Hepatocyte (in vitro differentiated cells): ENCODE data around the gene SLC30A1. TPM values are rescaled to one million over a fixed set of nuclear protein-coding genes. Genes with fewer than 3 reads are reported as not detected.

Experiments used
- DNase-seq: peaks from one replicate; pipeline ENCODE4 v3.0.0-alpha.2; 2016; ENCODE audit warnings: low spot score
- H2AFZ ChIP-seq: fragments of 200-600 bp; sonication (generic); 2 replicates; pipeline ENCODE4 v1.6.0; 2016; ENCODE audit warnings: antibody characterized with exemption, mild to moderate bottlenecking
- H3K27ac ChIP-seq: fragments of 200-600 bp; sonication (generic); 2 replicates; pipeline ENCODE4 v1.5.1; 2016; ENCODE audit warnings: mild to moderate bottlenecking
- H3K27me3 ChIP-seq: fragments of 200-600 bp; sonication (generic); 2 replicates; pipeline ENCODE4 v1.6.1; 2016
- H3K36me3 ChIP-seq: fragments of 200-600 bp; sonication (generic); replicated peaks from 2 replicates; pipeline ENCODE4 v1.5.1; 2016; ENCODE audit warnings: low read depth; ENCODE audit not compliant: insufficient read depth
- H3K4me1 ChIP-seq: fragments of 200-600 bp; sonication (generic); 2 replicates; pipeline ENCODE4 v1.5.1; 2016; ENCODE audit warnings: mild to moderate bottlenecking, moderate library complexity; ENCODE audit not compliant: insufficient read depth
- H3K4me2 ChIP-seq: fragments of 200-600 bp; sonication (generic); 2 replicates; pipeline ENCODE4 v1.6.0; 2016
- H3K4me3 ChIP-seq: fragments of 200-600 bp; sonication (generic); 2 replicates; pipeline ENCODE4 v1.5.1; 2016; ENCODE audit warnings: mild to moderate bottlenecking
- H3K79me2 ChIP-seq: fragments of 200-600 bp; sonication (generic); 2 replicates; pipeline ENCODE4 v1.6.0; 2017; ENCODE audit warnings: mild to moderate bottlenecking
- H3K9me2 ChIP-seq: fragments of 200-600 bp; sonication (generic); replicated peaks from 2 replicates; pipeline ENCODE4 v1.6.0; 2017; ENCODE audit warnings: mild to moderate bottlenecking; ENCODE audit not compliant: insufficient read depth
- H3K9me3 ChIP-seq: fragments of 200-600 bp; sonication (generic); 2 replicates; pipeline ENCODE4 v1.5.1; 2016; ENCODE audit warnings: low read depth, mild to moderate bottlenecking
- H4K20me1 ChIP-seq: fragments of 200-600 bp; sonication (generic); 2 replicates; pipeline ENCODE4 v1.6.0; 2016; ENCODE audit warnings: mild to moderate bottlenecking; ENCODE audit not compliant: insufficient read depth, poor library complexity, severe bottlenecking
- EZH2 ChIP-seq: fragments of 200-600 bp; sonication (generic); IDR thresholded peaks from 2 replicates; pipeline ENCODE4 v1.6.1; 2016; ENCODE audit warnings: antibody characterized with exemption, mild to moderate bottlenecking, borderline replicate concordance
- EZH2phosphoT487 ChIP-seq: fragments of 200-600 bp; sonication (generic); IDR thresholded peaks from one replicate; pipeline ENCODE4 v1.6.1; 2018; ENCODE audit warnings: antibody characterized with exemption, mild to moderate bottlenecking, low read depth, moderate library complexity; ENCODE audit not compliant: unreplicated experiment, severe bottlenecking
- WGBS: methylation state at CpG from one replicate; pipeline ENCODE4 v1.1.6; 2016; ENCODE audit warnings: low lambda C conversion rate; ENCODE audit errors: missing lambda C conversion rate; 5-methylcytosine and 5-hydroxymethylcytosine counted together
- polyA plus RNA-seq: library from polyadenylated mRNA; unstranded; fragments of >200 nt; fragmentation: Nextera tagmentation; extraction: Ambion mirVana; gene quantifications from 2 replicates; pipeline ENCODE4 v1.2.1, GENCODE V29; 2016
- total RNA-seq: library from RNA; depleted of rRNA; stranded (reverse); fragments of >200 nt; gene quantifications from 2 replicates; pipeline ENCODE4 v1.2.3, GENCODE V29; 2014
- TF ChIP-seq, protein P1 (sequence below): fragments of 200-600 bp; sonication (generic); IDR thresholded peaks from 2 replicates; pipeline ENCODE4 v1.5.1; 2016; ENCODE audit warnings: antibody characterized with exemption, mild to moderate bottlenecking; ENCODE audit not compliant: poor library complexity

SLC30A1 gene
- total and polyA plus RNA-seq, 2 experiments from 2014 or later, result 31.3 to 87.2 TPM

DNA sequence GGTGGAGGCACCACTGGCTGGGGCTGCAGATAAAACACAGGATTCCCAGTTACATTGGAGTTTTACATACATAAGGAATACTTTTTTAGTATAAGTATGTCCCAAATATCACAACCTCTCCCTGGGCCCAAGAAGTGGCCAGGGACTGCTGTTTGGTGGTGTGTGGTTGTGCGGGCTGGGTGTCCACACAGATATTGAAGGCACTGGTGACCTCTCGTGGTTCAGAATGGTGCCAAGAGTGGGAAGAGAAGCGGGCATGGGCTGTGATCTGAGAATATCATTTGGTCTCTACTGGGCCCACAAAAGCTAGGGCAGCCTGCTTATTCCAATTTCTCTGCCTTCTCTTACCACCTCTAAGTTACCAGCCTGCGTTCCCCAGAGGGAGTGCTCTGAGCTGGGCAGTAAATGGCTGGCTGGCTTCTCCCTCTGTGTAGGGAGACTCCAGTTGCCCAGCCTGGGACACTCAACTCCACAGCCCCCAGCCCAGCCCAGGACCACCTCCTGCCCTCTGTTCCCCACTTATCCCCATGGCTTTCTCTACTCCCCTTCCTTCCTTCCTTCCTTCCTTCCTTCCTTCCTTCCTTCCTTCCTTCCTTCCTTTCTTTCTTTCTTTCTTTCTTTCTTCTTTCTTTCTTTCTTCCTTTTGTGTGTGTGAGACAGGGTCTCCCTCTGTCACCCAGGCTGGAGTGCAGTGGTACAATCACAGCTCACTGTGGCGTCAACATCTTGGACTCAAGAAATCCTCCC is 44.2 kb downstream of the SLC30A1 start:
- TF ChIP-seq EZH2, result no peak
- H3K9me3 ChIP-seq, result no peaks in the 10 kb centered on the region
- no peak overlapping the region for H3K4me3 ChIP-seq
- H3K4me1 ChIP-seq, result no peaks in the 10 kb centered on the region
- no peaks in the 10 kb centered on the region for H3K27me3 ChIP-seq
- 96% methylated on average over 5 of the region's 5 CpGs for WGBS
- no peak for DNase-seq
- no peak overlapping the region for H2AFZ ChIP-seq
- no peaks in the 10 kb centered on the region for H3K79me2 ChIP-seq
- no peak overlapping the region for H3K27ac ChIP-seq
- no peak overlapping the region for H3K4me2 ChIP-seq
- H4K20me1 ChIP-seq, result no peaks in the 10 kb centered on the region
- H3K9me2 ChIP-seq, result no peaks in the 10 kb centered on the region
- no peaks in the 10 kb centered on the region for H3K36me3 ChIP-seq

DNA sequence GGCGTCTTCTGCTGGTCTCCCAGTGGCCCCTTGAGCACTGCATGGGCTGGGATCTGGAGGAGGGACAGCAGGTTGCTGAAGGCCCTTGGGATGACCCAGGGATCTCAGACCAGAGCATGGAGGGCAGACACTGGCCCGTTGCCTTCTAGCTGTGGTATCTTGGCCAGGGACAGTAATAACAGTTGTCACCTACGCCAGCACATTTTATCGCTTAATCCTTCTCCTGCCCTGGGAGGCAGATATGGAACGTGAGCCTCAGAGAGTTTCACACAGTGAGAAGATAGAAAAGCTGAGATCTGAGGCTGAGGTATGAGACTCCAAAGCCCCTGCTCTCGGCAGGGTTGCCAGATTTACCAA is 46.9 kb downstream of the SLC30A1 start:
- no peak for DNase-seq
- 72% methylated on average over 6 of the region's 6 CpGs for WGBS
- Histone ChIP-seq H3K4me1 (no peaks in the 10 kb centered on the region), H3K27me3 (no peaks in the 10 kb centered on the region), H3K4me2 (no peak overlapping the region), H2AFZ (no peak overlapping the region), H3K9me3 (no peaks in the 10 kb centered on the region), H3K79me2 (no peaks in the 10 kb centered on the region), H3K27ac (no peak overlapping the region), H3K9me2 (no peaks in the 10 kb centered on the region), H3K4me3 (no peak overlapping the region), H4K20me1 (no peaks in the 10 kb centered on the region), H3K36me3 (no peaks in the 10 kb centered on the region)
- TF ChIP-seq EZH2phosphoT487, result no peak
- TF ChIP-seq EZH2, result no peak
- TF ChIP-seq, protein P1, sequence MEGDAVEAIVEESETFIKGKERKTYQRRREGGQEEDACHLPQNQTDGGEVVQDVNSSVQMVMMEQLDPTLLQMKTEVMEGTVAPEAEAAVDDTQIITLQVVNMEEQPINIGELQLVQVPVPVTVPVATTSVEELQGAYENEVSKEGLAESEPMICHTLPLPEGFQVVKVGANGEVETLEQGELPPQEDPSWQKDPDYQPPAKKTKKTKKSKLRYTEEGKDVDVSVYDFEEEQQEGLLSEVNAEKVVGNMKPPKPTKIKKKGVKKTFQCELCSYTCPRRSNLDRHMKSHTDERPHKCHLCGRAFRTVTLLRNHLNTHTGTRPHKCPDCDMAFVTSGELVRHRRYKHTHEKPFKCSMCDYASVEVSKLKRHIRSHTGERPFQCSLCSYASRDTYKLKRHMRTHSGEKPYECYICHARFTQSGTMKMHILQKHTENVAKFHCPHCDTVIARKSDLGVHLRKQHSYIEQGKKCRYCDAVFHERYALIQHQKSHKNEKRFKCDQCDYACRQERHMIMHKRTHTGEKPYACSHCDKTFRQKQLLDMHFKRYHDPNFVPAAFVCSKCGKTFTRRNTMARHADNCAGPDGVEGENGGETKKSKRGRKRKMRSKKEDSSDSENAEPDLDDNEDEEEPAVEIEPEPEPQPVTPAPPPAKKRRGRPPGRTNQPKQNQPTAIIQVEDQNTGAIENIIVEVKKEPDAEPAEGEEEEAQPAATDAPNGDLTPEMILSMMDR, result no peak

DNA sequence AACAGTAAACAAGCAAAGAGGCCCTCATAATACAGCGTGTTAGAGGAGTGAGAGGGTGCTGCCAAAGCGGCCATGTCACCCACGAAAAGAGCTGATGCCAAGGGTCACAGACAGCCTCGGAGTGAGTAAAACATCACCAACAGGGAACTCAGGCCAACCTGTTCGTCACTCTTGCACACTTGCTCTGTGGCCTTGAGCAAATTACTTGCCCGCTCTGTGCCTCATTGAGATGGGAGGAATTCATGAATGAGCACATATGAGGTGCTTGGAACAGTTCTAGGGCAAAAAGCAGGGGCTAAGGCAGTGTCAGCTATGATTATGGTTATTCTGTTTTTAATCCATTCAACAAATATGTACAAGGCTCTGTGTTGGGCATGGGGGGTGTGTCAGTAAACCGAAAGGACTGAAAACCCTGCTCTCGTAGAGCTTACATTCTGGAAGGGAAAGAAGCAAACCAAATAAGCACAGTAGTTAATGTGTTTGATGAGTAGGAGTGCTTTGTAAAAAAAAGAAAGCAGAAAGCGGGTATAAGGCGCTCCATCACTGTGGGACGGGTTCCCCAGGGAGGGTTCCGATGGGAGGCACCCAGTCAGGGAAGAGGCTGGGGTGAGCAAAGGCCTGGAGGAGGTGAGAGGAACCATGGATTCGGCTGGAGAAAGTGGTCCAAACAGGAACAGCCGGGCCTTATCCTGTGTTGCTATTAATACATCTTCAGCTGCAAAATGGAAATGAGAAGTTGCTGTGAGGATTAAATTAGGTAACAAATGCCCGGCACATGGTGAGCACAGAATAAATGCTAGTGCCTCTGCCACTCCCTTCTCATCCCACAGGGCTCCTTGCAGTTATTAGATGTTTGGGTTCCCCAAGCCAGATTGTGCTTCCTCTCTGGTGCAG is 47.5 kb downstream of the SLC30A1 start:
- Histone ChIP-seq H3K4me2 (no peak overlapping the region), H3K36me3 (no peaks in the 10 kb centered on the region), H3K79me2 (no peaks in the 10 kb centered on the region), H3K9me3 (no peaks in the 10 kb centered on the region), H2AFZ (no peak overlapping the region), H3K4me1 (no peaks in the 10 kb centered on the region), H4K20me1 (no peaks in the 10 kb centered on the region), H3K27me3 (no peaks in the 10 kb centered on the region), H3K9me2 (no peaks in the 10 kb centered on the region), H3K27ac (no peak overlapping the region), H3K4me3 (no peak overlapping the region)
- TF ChIP-seq EZH2 (no peak), EZH2phosphoT487 (no peak)
- TF ChIP-seq, protein P1, result no peak
- 86% methylated on average over 15 of the region's 15 CpGs for WGBS
- DNase-seq, result no peak

DNA sequence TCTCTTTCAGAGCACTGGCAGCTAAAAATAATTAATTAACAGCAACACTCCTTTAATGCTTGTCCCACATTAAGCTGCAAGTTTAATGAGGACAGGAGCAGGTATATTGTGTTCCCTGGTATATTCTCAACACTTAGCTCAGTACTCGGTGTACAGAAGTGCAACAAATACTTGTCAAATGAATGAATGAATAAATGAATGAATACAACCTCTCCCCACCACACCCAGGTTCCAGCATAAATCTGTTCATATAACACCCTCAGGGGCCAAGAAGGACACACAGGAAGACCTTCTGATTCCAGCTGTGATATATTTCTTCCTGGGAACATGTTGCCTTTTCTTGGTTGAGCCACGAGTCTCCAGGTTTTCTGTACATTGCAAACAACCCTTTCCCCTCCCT is 48.9 kb downstream of the SLC30A1 start:
- Histone ChIP-seq H3K4me3 (no peak overlapping the region), H3K27ac (no peak overlapping the region), H3K4me2 (no peak overlapping the region), H3K9me3 (no peaks in the 10 kb centered on the region), H3K4me1 (no peaks in the 10 kb centered on the region), H4K20me1 (no peaks in the 10 kb centered on the region), H3K36me3 (no peaks in the 10 kb centered on the region), H3K27me3 (no peaks in the 10 kb centered on the region), H2AFZ (no peak overlapping the region), H3K9me2 (no peaks in the 10 kb centered on the region), H3K79me2 (no peaks in the 10 kb centered on the region)
- WGBS, result 96% methylated on average over 2 of the region's 2 CpGs
- DNase-seq, result no peak
- no peak for TF ChIP-seq EZH2phosphoT487
- TF ChIP-seq, protein P1, result no peak
